NB4 (cell line): ENCODE data around the gene GON4L.
"Not testable (repeated sequence)": the region's sequence is repeated elsewhere in the genome, so short reads cannot be mapped to it uniquely, and the experiment has no call there.

ENCODE experiments used
- POLR2A ChIP-seq: IDR thresholded peaks from 2 replicates; pipeline ENCODE4 v1.6.1; 2011; ENCODE audit warnings: mild to moderate bottlenecking; ENCODE audit not compliant: insufficient read length; ENCODE audit errors: extremely low read depth
- TF ChIP-seq, protein P1 (sequence below): IDR thresholded peaks from one replicate; pipeline ENCODE4 v1.5.1; 2012; ENCODE audit warnings: low read depth, low read length

DNA sequence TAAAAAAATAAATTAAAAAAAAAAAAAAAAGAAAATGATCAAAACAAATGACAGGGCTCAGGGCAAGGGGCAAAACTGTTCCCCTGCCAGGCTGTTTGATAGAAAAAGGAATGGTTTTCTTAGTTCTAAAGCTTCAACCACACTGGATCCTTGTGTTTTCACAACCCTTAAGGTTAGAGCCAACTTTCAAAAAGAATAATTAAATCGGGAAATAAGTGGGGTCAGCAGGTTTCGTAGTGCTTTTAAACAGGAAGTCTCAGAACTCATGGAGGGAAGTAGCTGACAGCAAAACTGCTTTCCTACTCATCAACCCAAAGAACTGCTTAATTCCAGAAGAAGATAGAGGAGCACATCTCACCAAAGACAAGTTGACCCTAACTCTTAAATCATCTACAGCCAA lies 155.3 kb downstream of the GON4L start:
- TF ChIP-seq, protein P1, sequence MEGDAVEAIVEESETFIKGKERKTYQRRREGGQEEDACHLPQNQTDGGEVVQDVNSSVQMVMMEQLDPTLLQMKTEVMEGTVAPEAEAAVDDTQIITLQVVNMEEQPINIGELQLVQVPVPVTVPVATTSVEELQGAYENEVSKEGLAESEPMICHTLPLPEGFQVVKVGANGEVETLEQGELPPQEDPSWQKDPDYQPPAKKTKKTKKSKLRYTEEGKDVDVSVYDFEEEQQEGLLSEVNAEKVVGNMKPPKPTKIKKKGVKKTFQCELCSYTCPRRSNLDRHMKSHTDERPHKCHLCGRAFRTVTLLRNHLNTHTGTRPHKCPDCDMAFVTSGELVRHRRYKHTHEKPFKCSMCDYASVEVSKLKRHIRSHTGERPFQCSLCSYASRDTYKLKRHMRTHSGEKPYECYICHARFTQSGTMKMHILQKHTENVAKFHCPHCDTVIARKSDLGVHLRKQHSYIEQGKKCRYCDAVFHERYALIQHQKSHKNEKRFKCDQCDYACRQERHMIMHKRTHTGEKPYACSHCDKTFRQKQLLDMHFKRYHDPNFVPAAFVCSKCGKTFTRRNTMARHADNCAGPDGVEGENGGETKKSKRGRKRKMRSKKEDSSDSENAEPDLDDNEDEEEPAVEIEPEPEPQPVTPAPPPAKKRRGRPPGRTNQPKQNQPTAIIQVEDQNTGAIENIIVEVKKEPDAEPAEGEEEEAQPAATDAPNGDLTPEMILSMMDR: not testable (repeated sequence)
- not testable (repeated sequence) for TF ChIP-seq POLR2A
